H1 (cell line): ENCODE measurements around the gene USP16. TPM values are rescaled to one million over a fixed set of nuclear protein-coding genes. Genes with fewer than 3 reads are reported as not detected.

ENCODE experiments used
- CBX5 ChIP-seq: fragments of 300-800, 300-1000 bp; sonication (generic); IDR thresholded peaks from 2 replicates; pipeline ENCODE4 v1.7.1; 2016; ENCODE audit warnings: antibody characterized with exemption, low read length, low read depth
- RAD21 ChIP-seq, 2 experiments: IDR thresholded peaks in 1 of 2; conservative IDR thresholded peaks in 1 of 2; 2 replicates each; pipeline ENCODE4 v1.6.1; 2011; ENCODE audit warnings: low read depth in 2 of 2, low read length in 2 of 2, improper control_type of control experiment in 1 of 2, inconsistent platforms in 1 of 2, mild to moderate bottlenecking in 1 of 2, moderate library complexity in 1 of 2
- polyA plus RNA-seq, 7 experiments: library from polyadenylated mRNA; depleted of rRNA in 3 of 7; stranded (reverse) in 5 of 7; unstranded in 2 of 7; fragments of >200 nt in 5 of 7; fragments of 200-250 nt in 2 of 7; gene quantifications; 1 replicate in 5 of 7; 2 replicates in 1 of 7; 4 replicates in 1 of 7; pipeline versions ENCODE4 v1.2.1 to v1.2.3, GENCODE V29; 2011 to 2013; ENCODE audit warnings: missing spikeins in 2 of 7, mixed read lengths in 2 of 7
- total RNA-seq: library from RNA; stranded (reverse); fragmentation: NEBNext Ultra II Directional; extraction: Animal tissue kit (Norgen Biotek cat#: 25700); gene quantifications from 2 replicates; pipeline ENCODE4 v1.2.1, GENCODE V29; 2021

USP16 gene
- total and polyA plus RNA-seq, 2 of the 8 experiments (the other 6 are each of a cell fraction or from before 2014, with no cell fraction given), result 3.4 to 19.1 TPM

- TF ChIP-seq CBX5 (no peak), RAD21 (IDR thresholded peaks at IDR 0.05 in 1 of 2, conservative IDR thresholded peaks at IDR 0.05 in 1 of 2; ENCODE audit: low read depth in 2 of 2, low read length in 2 of 2) (no peak)
- TF ChIP-seq, all 59 proteins: peak for 0
Measured at GRCh38 chr21:29084372-29084771, 59.9 kb downstream of the USP16 start (continued).
